ENCODE measurements around the gene PTGES2.
"Not testable (repeated sequence)": the region's sequence is repeated elsewhere in the genome, so short reads cannot be mapped to it uniquely, and the experiment has no call there.

The PTGES2 gene

GRCh38 chr9:128087262-128087661 is 40.3 kb downstream of the PTGES2 start:
- DNase-seq (ENCODE audit: low read depth): no peak

- no peak for DNase-seq (ENCODE audit: low read depth)
Measured at GRCh38 chr9:128085943-128086342, 41.6 kb downstream of the PTGES2 start.

- no peak for DNase-seq (ENCODE audit: low read depth)
Measured at GRCh38 chr9:128084746-128085145, 42.8 kb downstream of the PTGES2 start.

GRCh38 chr9:128082151-128082550 is 45.4 kb downstream of the PTGES2 start:
- DNase-seq (ENCODE audit: low read depth): no peak

GRCh38 chr9:128081056-128081455 is 46.5 kb downstream of the PTGES2 start:
- DNase-seq (ENCODE audit: low read depth): no peak

GRCh38 chr9:128080206-128080605 is 47.3 kb downstream of the PTGES2 start:
- DNase-seq (ENCODE audit: low read depth): no peak

- no peak for DNase-seq (ENCODE audit: low read depth)
Measured at GRCh38 chr9:128078504-128079434, 48.8 kb downstream of the PTGES2 start.

- DNase-seq (ENCODE audit: low read depth): no peak
Measured at GRCh38 chr9:128077847-128078503, 49.6 kb downstream of the PTGES2 start.

GRCh38 chr9:128073253-128073886 is 54.2 kb downstream of the PTGES2 start:
- DNase-seq (ENCODE audit: low read depth): no peak

GRCh38 chr9:128072144-128073021 is 55.1 kb downstream of the PTGES2 start:
- no peak for DNase-seq (ENCODE audit: low read depth)

GRCh38 chr9:128071475-128071874 is 56.1 kb downstream of the PTGES2 start:
- not testable (repeated sequence) for DNase-seq (ENCODE audit: low read depth)

GRCh38 chr9:128070874-128071273 is 56.7 kb downstream of the PTGES2 start:
- DNase-seq (ENCODE audit: low read depth): no peak

Data from stimulated activated CD8-positive, alpha-beta memory T cell treated with anti-CD3 and anti-CD28 coated beads, Interleukin-7, amount 100 ng/mL, for 24 hours (primary cell).